Type B pancreatic cell (in vitro differentiated cells): Measurements from ENCODE around the gene THAP10. TPM values are rescaled to one million over a fixed set of nuclear protein-coding genes. Genes with fewer than 3 reads are reported as not detected.

Experiments used
- DNase-seq: peaks from one replicate; pipeline ENCODE4 v3.0.0; 2021; ENCODE audit warnings: mixed read lengths; ENCODE audit not compliant: unreplicated experiment; ENCODE audit errors: extremely low spot score
- H3K27ac Mint-ChIP-seq: 2 replicates; pipeline ENCODE4 v1.8.0; 2021; ENCODE audit warnings: mild to moderate bottlenecking, mixed read lengths
- H3K27me3 Mint-ChIP-seq: 2 replicates; pipeline ENCODE4 v1.8.0; 2021; ENCODE audit warnings: mixed read lengths
- H3K36me3 Mint-ChIP-seq: 2 replicates; pipeline ENCODE4 v1.8.0; 2021; ENCODE audit warnings: mixed read lengths
- H3K4me1 Mint-ChIP-seq: one replicate; pipeline ENCODE4 v1.8.0; 2021; ENCODE audit warnings: mixed read lengths; ENCODE audit not compliant: unreplicated experiment
- H3K4me3 Mint-ChIP-seq: 2 replicates; pipeline ENCODE4 v1.8.0; 2021; ENCODE audit warnings: mild to moderate bottlenecking, mixed read lengths
- H3K9me3 Mint-ChIP-seq: 2 replicates; pipeline ENCODE4 v1.8.0; 2021; ENCODE audit warnings: mixed read lengths
- CTCF ChIP-seq: fragments of 200-600 bp; sonication (generic); conservative IDR thresholded peaks from 2 replicates; pipeline ENCODE4 v1.5.0; 2021; ENCODE audit warnings: antibody characterized with exemption, mild to moderate bottlenecking
- long read RNA-seq: library from polyadenylated mRNA; unstranded; transcript quantifications from one replicate; pipeline ENCODE4 v2.0.0, GENCODE V29; 2020
- total RNA-seq: library from RNA; stranded (reverse); gene quantifications from 2 replicates; pipeline ENCODE4 v1.2.1, GENCODE V29; 2021; ENCODE audit warnings: low replicate concordance

Gene THAP10
- total RNA-seq: 2.7 and 5.3 TPM in 2 replicates
- long read RNA-seq, transcript THAP10-201 (3 exons, 2,399 nt): major isoform, 12 of 13 reads
- long read RNA-seq, partial matches to known transcripts: 0 of 13 reads
- long read RNA-seq, other reads (novel, unspliced or antisense): 0 of 13 reads

GRCh38 chr15:70892002-70892911, at the start of gene THAP10, which contains the start of gene LRRC49:
THAP10 (minus strand) TSS chr15:70892433; CDS start chr15:70892272, 161 bp downstream.
LRRC49 (plus strand) TSS chr15:70892826; CDS start chr15:70892895, 69 bp downstream.
- no peaks in the 10 kb centered on the region for H3K27me3 Mint-ChIP-seq

GRCh38 chr15:70936326-70936725, 44.1 kb upstream of the THAP10 start:
- no peaks in the 10 kb centered on the region for H3K36me3 Mint-ChIP-seq
- no peak overlapping the region for H3K4me3 Mint-ChIP-seq
- no peak overlapping the region for H3K27ac Mint-ChIP-seq
- no peak for TF ChIP-seq CTCF
- no peak for DNase-seq
- peaks cover 5% of the 10 kb centered on the region for H3K4me1 Mint-ChIP-seq
- H3K27me3 Mint-ChIP-seq: no peaks in the 10 kb centered on the region
- H3K9me3 Mint-ChIP-seq: no peaks in the 10 kb centered on the region

More at GRCh38 chr15:70892002-70892911, at the start of gene THAP10, which contains the start of gene LRRC49:
- H3K9me3 Mint-ChIP-seq: no peaks in the 10 kb centered on the region
- peaks cover 11% of the 10 kb centered on the region for H3K4me1 Mint-ChIP-seq
- H3K27ac Mint-ChIP-seq: peak within 1 kb of the TSS; percentile 95
- peak within 1 kb of the TSS; percentile 98 for H3K4me3 Mint-ChIP-seq
- DNase-seq: peak; percentile 84
- H3K36me3 Mint-ChIP-seq: no peaks in the 10 kb centered on the region
- peak; percentile 17 for TF ChIP-seq CTCF

GRCh38 chr15:70935631-70936030, 43.4 kb upstream of the THAP10 start:
- no peak for TF ChIP-seq CTCF
- Mint-ChIP-seq H3K27ac (no peak overlapping the region), H3K36me3 (no peaks in the 10 kb centered on the region), H3K4me3 (no peak overlapping the region), H3K9me3 (no peaks in the 10 kb centered on the region), H3K27me3 (no peaks in the 10 kb centered on the region), H3K4me1 (peaks cover 5% of the 10 kb centered on the region)
- no peak for DNase-seq

- Mint-ChIP-seq H3K27ac (no peak overlapping the region), H3K27me3 (no peaks in the 10 kb centered on the region), H3K4me3 (no peak overlapping the region)
These were observed 41.2 kb upstream of the THAP10 start for GRCh38 chr15:70933411-70933810.

GRCh38 chr15:70932397-70932796, 40.2 kb upstream of the THAP10 start:
- no peak overlapping the region for H3K4me3 Mint-ChIP-seq
- H3K36me3 Mint-ChIP-seq: peaks cover 11% of the 10 kb centered on the region
- H3K4me1 Mint-ChIP-seq: peaks cover 5% of the 10 kb centered on the region
- H3K27me3 Mint-ChIP-seq: no peaks in the 10 kb centered on the region
- DNase-seq: no peak
- no peak overlapping the region for H3K27ac Mint-ChIP-seq
- TF ChIP-seq CTCF: no peak
- H3K9me3 Mint-ChIP-seq: peaks cover 3% of the 10 kb centered on the region

More at GRCh38 chr15:70933411-70933810, 41.2 kb upstream of the THAP10 start:
- no peak for DNase-seq
- Mint-ChIP-seq H3K9me3 (no peaks in the 10 kb centered on the region), H3K4me1 (peaks cover 5% of the 10 kb centered on the region), H3K36me3 (peaks cover 11% of the 10 kb centered on the region)
- TF ChIP-seq CTCF: no peak
